ENCODE data around the gene CSNK1D.

CSNK1D gene

GRCh38 chr17:82273327-82274133 is at the start of gene CSNK1D:
CSNK1D (minus strand) TSS chr17:82273700; CDS start chr17:82273381, 319 bp downstream.
- peak within 1 kb of the TSS; percentile 84 for H3K4me3 ChIP-seq (ENCODE audit: low read length)
- peak; percentile 78 for DNase-seq (ENCODE audit: low read depth)
- TF ChIP-seq CTCF (conservative IDR thresholded peaks at IDR 0.05; ENCODE audit: low read length), result no peak

GRCh38 chr17:82322526-82323453 is 49.3 kb upstream of the CSNK1D start:
- no peak overlapping the region for H3K4me3 ChIP-seq (ENCODE audit: low read length)
- no peak for TF ChIP-seq CTCF (conservative IDR thresholded peaks at IDR 0.05; ENCODE audit: low read length)
- DNase-seq (ENCODE audit: low read depth), result no peak

GRCh38 chr17:82321947-82322466 is 48.5 kb upstream of the CSNK1D start:
- no peak for TF ChIP-seq CTCF (conservative IDR thresholded peaks at IDR 0.05; ENCODE audit: low read length)

GRCh38 chr17:82320956-82321927 is 47.7 kb upstream of the CSNK1D start:
- TF ChIP-seq CTCF (conservative IDR thresholded peaks at IDR 0.05; ENCODE audit: low read length), result peak; percentile 38
- H3K4me3 ChIP-seq (ENCODE audit: low read length), result no peak overlapping the region
- DNase-seq (ENCODE audit: low read depth), result no peak

More at GRCh38 chr17:82321947-82322466, 48.5 kb upstream of the CSNK1D start:
- DNase-seq (ENCODE audit: low read depth), result no peak
- no peak overlapping the region for H3K4me3 ChIP-seq (ENCODE audit: low read length)

- no peak for TF ChIP-seq CTCF (conservative IDR thresholded peaks at IDR 0.05; ENCODE audit: low read length)
- no peak overlapping the region for H3K4me3 ChIP-seq (ENCODE audit: low read length)
- DNase-seq (ENCODE audit: low read depth), result no peak
These were observed 46.8 kb upstream of the CSNK1D start for GRCh38 chr17:82320140-82320840.

GRCh38 chr17:82319619-82320062 is 46.1 kb upstream of the CSNK1D start:
- no peak for TF ChIP-seq CTCF (conservative IDR thresholded peaks at IDR 0.05; ENCODE audit: low read length)
- no peak for DNase-seq (ENCODE audit: low read depth)
- H3K4me3 ChIP-seq (ENCODE audit: low read length), result no peak overlapping the region

All from AG10803 (cell line).